GM12801 (cell line): ENCODE data around the gene AK5.

ENCODE experiments used
- TF ChIP-seq, protein P1 (sequence below): IDR thresholded peaks from one replicate; pipeline ENCODE4 v1.5.1; 2011; ENCODE audit warnings: control low read depth; ENCODE audit not compliant: insufficient read length; ENCODE audit errors: extremely low read depth

The AK5 gene

GRCh38 chr1:77430966-77431690 lies 149.3 kb downstream of the AK5 start:
- TF ChIP-seq, protein P1, sequence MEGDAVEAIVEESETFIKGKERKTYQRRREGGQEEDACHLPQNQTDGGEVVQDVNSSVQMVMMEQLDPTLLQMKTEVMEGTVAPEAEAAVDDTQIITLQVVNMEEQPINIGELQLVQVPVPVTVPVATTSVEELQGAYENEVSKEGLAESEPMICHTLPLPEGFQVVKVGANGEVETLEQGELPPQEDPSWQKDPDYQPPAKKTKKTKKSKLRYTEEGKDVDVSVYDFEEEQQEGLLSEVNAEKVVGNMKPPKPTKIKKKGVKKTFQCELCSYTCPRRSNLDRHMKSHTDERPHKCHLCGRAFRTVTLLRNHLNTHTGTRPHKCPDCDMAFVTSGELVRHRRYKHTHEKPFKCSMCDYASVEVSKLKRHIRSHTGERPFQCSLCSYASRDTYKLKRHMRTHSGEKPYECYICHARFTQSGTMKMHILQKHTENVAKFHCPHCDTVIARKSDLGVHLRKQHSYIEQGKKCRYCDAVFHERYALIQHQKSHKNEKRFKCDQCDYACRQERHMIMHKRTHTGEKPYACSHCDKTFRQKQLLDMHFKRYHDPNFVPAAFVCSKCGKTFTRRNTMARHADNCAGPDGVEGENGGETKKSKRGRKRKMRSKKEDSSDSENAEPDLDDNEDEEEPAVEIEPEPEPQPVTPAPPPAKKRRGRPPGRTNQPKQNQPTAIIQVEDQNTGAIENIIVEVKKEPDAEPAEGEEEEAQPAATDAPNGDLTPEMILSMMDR: no peak

GRCh38 chr1:77433934-77434333 lies 152.1 kb downstream of the AK5 start:
- TF ChIP-seq, protein P1: no peak

GRCh38 chr1:77434967-77435366 lies 153.1 kb downstream of the AK5 start:
- TF ChIP-seq, protein P1: no peak

DNA sequence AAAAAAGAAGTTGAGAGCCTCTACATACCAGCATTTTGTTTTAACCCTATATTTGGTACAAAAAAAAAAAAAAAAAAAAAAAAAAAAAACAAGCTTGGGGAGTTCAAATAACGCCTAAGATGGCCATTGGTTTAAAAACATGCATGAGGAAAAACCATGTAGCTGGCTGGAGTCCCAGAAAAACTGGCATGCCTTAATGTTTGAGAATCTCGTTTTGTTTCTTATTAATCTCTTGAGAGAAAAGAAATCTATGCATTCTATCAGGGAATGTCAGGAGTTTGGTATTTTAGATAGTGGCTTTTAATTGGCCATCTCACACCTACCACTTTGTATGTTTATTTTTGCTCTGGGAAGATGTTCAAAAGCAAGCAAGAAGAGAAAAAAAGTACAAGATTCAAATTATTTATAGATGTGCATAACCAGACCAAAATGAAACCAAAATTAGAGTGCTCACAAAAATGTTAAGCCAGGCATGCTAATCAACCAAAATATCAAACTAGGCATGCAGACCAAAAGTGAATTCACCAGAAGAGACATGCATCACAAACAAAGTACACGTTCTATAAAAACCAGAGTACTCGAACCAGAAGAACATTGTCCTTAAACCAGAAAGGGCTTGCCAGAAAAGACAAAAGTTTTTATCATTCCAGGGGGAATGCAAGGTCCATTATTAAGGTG lies 156.6 kb downstream of the AK5 start:
- TF ChIP-seq, protein P1: no peak

- TF ChIP-seq, protein P1: no peak
Measured at GRCh38 chr1:77446841-77447555, 165.2 kb downstream of the AK5 start.

- TF ChIP-seq, protein P1: no peak
Measured at GRCh38 chr1:77447669-77448068, 165.8 kb downstream of the AK5 start.

GRCh38 chr1:77459881-77460280 lies 178.1 kb downstream of the AK5 start:
- TF ChIP-seq, protein P1: no peak
